ENCODE data around the gene MARK1. TPM values are rescaled to one million over a fixed set of nuclear protein-coding genes. Genes with fewer than 3 reads are reported as not detected.
"Not testable (repeated sequence)": the region's sequence is repeated elsewhere in the genome, so short reads cannot be mapped to it uniquely, and the experiment has no call there.

Gene MARK1
- total RNA-seq, 1 donor from 2014 or later = 5.7 TPM

DNA sequence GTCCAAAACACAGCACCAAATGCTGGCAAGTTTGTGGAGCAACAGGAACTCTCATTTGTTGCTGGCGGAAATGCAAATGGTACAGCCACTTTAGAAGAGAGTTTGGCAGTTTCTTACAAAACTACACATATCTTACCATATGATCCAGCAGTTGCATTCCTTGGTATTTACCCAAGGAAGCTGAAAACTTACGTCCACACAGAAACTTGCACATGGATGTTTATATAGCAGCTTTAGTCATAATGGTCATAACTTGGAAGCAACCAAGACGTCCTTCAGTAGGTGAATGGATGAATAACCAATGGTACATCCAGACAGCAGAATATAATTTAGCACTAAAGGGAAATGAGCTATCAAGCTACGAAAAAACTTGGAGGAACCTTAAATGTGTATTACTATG lies 66.4 kb downstream of the MARK1 start:
- Mint-ChIP-seq H3K27ac (no peak overlapping the region), H3K4me1 (no peaks in the 10 kb centered on the region), H3K4me3 (no peak overlapping the region), H3K27me3 (no peaks in the 10 kb centered on the region), H3K36me3 (ENCODE audit: low read depth) (no peaks in the 10 kb centered on the region), H3K9me3 (no peaks in the 10 kb centered on the region)
- ATAC-seq (ENCODE audit: low read depth) = no peak
- CTCF ChIA-PET = no interaction called here
- no peak for TF ChIP-seq CTCF (IDR thresholded peaks at IDR 0.05)
- DNase-seq = no peak
- intact Hi-C loops (cut with micrococcal nuclease) = no loop called here
- POLR2A ChIA-PET = no interaction called here

DNA sequence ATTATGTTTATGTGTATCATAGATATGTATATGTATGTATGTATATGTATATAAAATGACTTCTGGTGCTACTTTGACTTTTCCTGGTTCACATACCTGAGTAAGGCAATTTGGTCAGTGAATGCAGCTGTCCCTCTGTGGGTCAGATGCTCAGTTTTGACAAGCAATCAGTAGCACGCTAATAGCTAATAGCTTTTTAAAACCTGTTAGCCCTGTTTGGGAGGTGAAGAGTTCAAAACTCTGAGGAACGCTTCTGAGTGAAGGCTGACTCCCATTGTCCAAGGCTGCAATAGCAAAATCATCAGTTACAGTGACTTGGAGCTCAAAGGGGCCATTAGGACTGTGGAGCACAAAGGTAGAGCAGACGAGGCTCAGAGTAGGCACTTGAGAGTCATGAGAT lies 67.2 kb downstream of the MARK1 start:
- Mint-ChIP-seq H3K36me3 (ENCODE audit: low read depth) (no peaks in the 10 kb centered on the region), H3K9me3 (no peaks in the 10 kb centered on the region), H3K27me3 (no peaks in the 10 kb centered on the region), H3K4me1 (no peaks in the 10 kb centered on the region), H3K27ac (no peak overlapping the region), H3K4me3 (no peak overlapping the region)
- DNase-seq (no peak), ATAC-seq (ENCODE audit: low read depth) (no peak)
- TF ChIP-seq CTCF (IDR thresholded peaks at IDR 0.05) = no peak
- intact Hi-C loops (cut with micrococcal nuclease) = no loop called here
- ChIA-PET POLR2A (no interaction called here), CTCF (no interaction called here)

DNA sequence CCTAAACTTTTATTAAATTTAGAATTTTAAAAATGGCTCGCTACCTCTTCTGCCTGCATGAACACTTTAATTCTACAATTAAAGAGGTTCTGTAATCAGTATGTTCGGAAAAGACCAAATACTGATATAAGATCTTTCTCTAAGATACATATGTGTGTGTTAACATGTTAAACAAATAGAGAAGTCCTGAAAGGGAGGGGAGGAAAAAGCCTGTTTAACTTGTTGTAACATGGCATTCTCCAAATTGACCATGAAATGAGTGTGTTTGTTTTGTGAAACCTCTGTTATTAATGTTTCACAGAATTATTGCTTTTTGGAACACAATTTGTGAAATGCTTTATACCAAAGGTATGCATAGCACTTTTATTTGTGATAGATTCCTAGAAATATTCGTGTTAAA lies 77.0 kb downstream of the MARK1 start:
- Mint-ChIP-seq H3K4me1 (no peaks in the 10 kb centered on the region), H3K27ac (no peak overlapping the region), H3K36me3 (ENCODE audit: low read depth) (no peaks in the 10 kb centered on the region), H3K4me3 (no peak overlapping the region), H3K27me3 (no peaks in the 10 kb centered on the region), H3K9me3 (peaks cover 3% of the 10 kb centered on the region)
- no peak for ATAC-seq (ENCODE audit: low read depth)
- intact Hi-C loops (cut with micrococcal nuclease) = no loop called here
- TF ChIP-seq CTCF (IDR thresholded peaks at IDR 0.05) = no peak
- CTCF ChIA-PET = no interaction called here
- POLR2A ChIA-PET = no interaction called here
- no peak for DNase-seq

GRCh38 chr1:220605651-220606050 lies 77.7 kb downstream of the MARK1 start:
- DNase-seq; ATAC-seq (ENCODE audit: low read depth); POLR2A ChIA-PET; H3K36me3 Mint-ChIP-seq (ENCODE audit: low read depth); H3K27me3 Mint-ChIP-seq; H3K4me1 Mint-ChIP-seq; CTCF ChIA-PET; intact Hi-C loops (cut with micrococcal nuclease); H3K27ac Mint-ChIP-seq; H3K9me3 Mint-ChIP-seq; H3K4me3 Mint-ChIP-seq: not testable (repeated sequence)

DNA sequence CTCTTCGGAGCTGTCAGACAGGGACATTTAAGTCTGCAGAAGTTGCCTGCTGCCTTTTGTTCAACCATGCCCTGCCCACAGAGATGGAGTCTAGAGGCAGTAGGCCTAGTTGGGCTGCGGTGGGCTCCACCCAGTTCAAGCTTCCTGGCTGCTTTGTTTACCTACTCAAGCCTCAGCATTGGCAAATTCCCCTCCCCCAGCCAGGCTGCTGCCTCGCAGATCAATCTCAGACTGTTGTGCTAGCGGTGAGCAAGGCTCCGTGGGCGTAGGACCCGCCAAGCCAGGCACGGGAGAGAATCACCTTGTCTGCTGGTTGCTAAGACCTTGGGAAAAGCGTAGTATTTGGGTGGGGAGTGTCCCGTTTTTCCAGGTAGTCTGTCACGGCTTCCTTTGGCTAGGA lies 83.2 kb downstream of the MARK1 start:
- intact Hi-C loops (cut with micrococcal nuclease); H3K4me1 Mint-ChIP-seq: not testable (repeated sequence)

DNA sequence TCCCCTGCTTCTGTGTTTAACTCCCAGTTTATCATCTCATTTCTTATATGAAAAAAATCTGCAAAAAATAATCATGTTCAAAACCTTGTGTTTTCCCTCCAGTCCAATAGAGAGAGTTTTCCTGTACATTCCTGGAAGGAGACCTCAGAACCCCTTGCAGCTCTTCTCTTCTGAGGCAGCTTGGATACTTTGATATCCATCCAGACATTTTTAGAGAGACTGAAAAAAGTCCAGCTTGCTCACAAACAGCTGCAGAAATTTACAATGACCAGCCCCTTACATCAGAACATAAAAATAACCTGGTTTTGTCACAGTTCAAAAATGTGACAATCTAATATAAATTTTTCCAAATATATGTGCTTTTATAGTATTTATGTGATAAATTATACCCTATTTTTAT lies 88.9 kb downstream of the MARK1 start:
- intact Hi-C loops (cut with micrococcal nuclease) = no loop called here
- Mint-ChIP-seq H3K4me3 (no peak overlapping the region), H3K27ac (no peak overlapping the region), H3K27me3 (no peaks in the 10 kb centered on the region), H3K4me1 (no peaks in the 10 kb centered on the region), H3K36me3 (ENCODE audit: low read depth) (no peaks in the 10 kb centered on the region), H3K9me3 (no peaks in the 10 kb centered on the region)
- TF ChIP-seq CTCF (IDR thresholded peaks at IDR 0.05) = no peak
- ATAC-seq (ENCODE audit: low read depth) (no peak), DNase-seq (no peak)
- CTCF ChIA-PET = interaction anchor here (1.1 kb wide), 1 partner anchor 49 kb away, joined by 3 read pairs; no protein-coding TSS in a partner anchor
- POLR2A ChIA-PET = no interaction called here

More for the DNA sequence above, 83.2 kb downstream of the MARK1 start:
- DNase-seq; H3K4me3 Mint-ChIP-seq; H3K27me3 Mint-ChIP-seq; ATAC-seq (ENCODE audit: low read depth); POLR2A ChIA-PET; H3K27ac Mint-ChIP-seq; H3K36me3 Mint-ChIP-seq (ENCODE audit: low read depth); CTCF ChIA-PET; H3K9me3 Mint-ChIP-seq: not testable (repeated sequence)
